Activated naive CD8-positive, alpha-beta T cell treated with anti-CD3 and anti-CD28 coated beads for 36 hours (primary cell): ENCODE results near the gene EPB41L5. TPM values are rescaled to one million over a fixed set of nuclear protein-coding genes. Genes with fewer than 3 reads are reported as not detected.
"Not testable (repeated sequence)": the region's sequence is repeated elsewhere in the genome, so short reads cannot be mapped to it uniquely, and the experiment has no call there.

Source experiments
- DNase-seq: peaks from one replicate; pipeline ENCODE4 v3.0.0; 2021
- H3K27ac Mint-ChIP-seq: one replicate; pipeline ENCODE4 v1.8.0; 2022; ENCODE audit warnings: mild to moderate bottlenecking, moderate library complexity, mixed read lengths
- H3K27me3 Mint-ChIP-seq: one replicate; pipeline ENCODE4 v1.8.0; 2022; ENCODE audit warnings: mild to moderate bottlenecking, mixed read lengths
- H3K36me3 Mint-ChIP-seq: one replicate; pipeline ENCODE4 v1.8.0; 2021; ENCODE audit warnings: mild to moderate bottlenecking, mixed read lengths
- H3K4me1 Mint-ChIP-seq: one replicate; pipeline ENCODE4 v1.8.0; 2021; ENCODE audit warnings: mixed read lengths
- H3K4me3 Mint-ChIP-seq: one replicate; pipeline ENCODE4 v1.8.0; 2022; ENCODE audit warnings: mild to moderate bottlenecking, moderate library complexity, mixed read lengths
- H3K9me3 Mint-ChIP-seq: one replicate; pipeline ENCODE4 v1.8.0; 2022; ENCODE audit warnings: mixed read lengths
- total RNA-seq, 2 experiments: library from RNA; stranded (reverse); gene quantifications; one replicate each; pipeline ENCODE4 v1.2.3, GENCODE V29; 2021

EPB41L5 gene
- total RNA-seq, 2 experiments from 2014 or later = 3.8 to 4.5 TPM

GRCh38 chr2:120104772-120105171 is 91.9 kb downstream of the EPB41L5 start:
- Mint-ChIP-seq H3K27ac (no peak overlapping the region), H3K4me1 (peaks cover 12% of the 10 kb centered on the region), H3K4me3 (no peak overlapping the region), H3K27me3 (no peaks in the 10 kb centered on the region), H3K9me3 (peaks cover 4% of the 10 kb centered on the region), H3K36me3 (peaks cover 12% of the 10 kb centered on the region)
- DNase-seq = no peak

GRCh38 chr2:120105360-120105759 is 92.5 kb downstream of the EPB41L5 start:
- DNase-seq = no peak
- Mint-ChIP-seq H3K36me3 (peaks cover 12% of the 10 kb centered on the region), H3K9me3 (peaks cover 4% of the 10 kb centered on the region), H3K4me1 (peaks cover 17% of the 10 kb centered on the region), H3K4me3 (no peak overlapping the region), H3K27me3 (no peaks in the 10 kb centered on the region), H3K27ac (no peak overlapping the region)

GRCh38 chr2:120108049-120108448 is 95.2 kb downstream of the EPB41L5 start:
- no peak for DNase-seq
- no peaks in the 10 kb centered on the region for H3K27me3 Mint-ChIP-seq
- H3K4me1 Mint-ChIP-seq = peaks cover 21% of the 10 kb centered on the region
- no peak overlapping the region for H3K4me3 Mint-ChIP-seq
- H3K27ac Mint-ChIP-seq = no peak overlapping the region
- H3K9me3 Mint-ChIP-seq = peaks cover 4% of the 10 kb centered on the region
- peaks cover 12% of the 10 kb centered on the region for H3K36me3 Mint-ChIP-seq

- no peaks in the 10 kb centered on the region for H3K27me3 Mint-ChIP-seq
- no peak overlapping the region for H3K4me3 Mint-ChIP-seq
- H3K9me3 Mint-ChIP-seq = peaks cover 4% of the 10 kb centered on the region
- peaks cover 12% of the 10 kb centered on the region for H3K36me3 Mint-ChIP-seq
- H3K4me1 Mint-ChIP-seq = peaks cover 21% of the 10 kb centered on the region
- DNase-seq = no peak
- H3K27ac Mint-ChIP-seq = peak overlapping the region; percentile 81
Measured at GRCh38 chr2:120108749-120109148, 95.9 kb downstream of the EPB41L5 start.

- peak overlapping the region; percentile 15 for H3K4me3 Mint-ChIP-seq
- DNase-seq = no peak
- H3K36me3 Mint-ChIP-seq = peaks cover 6% of the 10 kb centered on the region
- H3K9me3 Mint-ChIP-seq = peaks cover 4% of the 10 kb centered on the region
- peak overlapping the region; percentile 81 for H3K27ac Mint-ChIP-seq
- peaks cover 21% of the 10 kb centered on the region for H3K4me1 Mint-ChIP-seq
- H3K27me3 Mint-ChIP-seq = no peaks in the 10 kb centered on the region
Measured at GRCh38 chr2:120109186-120110061, 96.5 kb downstream of the EPB41L5 start.

- no peak for DNase-seq
- H3K27me3 Mint-ChIP-seq = no peaks in the 10 kb centered on the region
- H3K27ac Mint-ChIP-seq = no peak overlapping the region
- H3K9me3 Mint-ChIP-seq = peaks cover 4% of the 10 kb centered on the region
- no peak overlapping the region for H3K4me3 Mint-ChIP-seq
- peaks cover 21% of the 10 kb centered on the region for H3K4me1 Mint-ChIP-seq
- peaks cover 6% of the 10 kb centered on the region for H3K36me3 Mint-ChIP-seq
Measured at GRCh38 chr2:120110062-120110362, 97.1 kb downstream of the EPB41L5 start.

- Mint-ChIP-seq H3K4me3 (no peak overlapping the region), H3K27ac (no peak overlapping the region), H3K27me3 (no peaks in the 10 kb centered on the region), H3K9me3 (peaks cover 4% of the 10 kb centered on the region), H3K4me1 (peaks cover 21% of the 10 kb centered on the region), H3K36me3 (peaks cover 6% of the 10 kb centered on the region)
- no peak for DNase-seq
Measured at GRCh38 chr2:120110507-120110906, 97.6 kb downstream of the EPB41L5 start.

GRCh38 chr2:120111193-120111592 is 98.3 kb downstream of the EPB41L5 start:
- H3K36me3 Mint-ChIP-seq = peaks cover 4% of the 10 kb centered on the region
- peaks cover 21% of the 10 kb centered on the region for H3K4me1 Mint-ChIP-seq
- no peak for DNase-seq
- H3K27ac Mint-ChIP-seq = no peak overlapping the region
- no peak overlapping the region for H3K4me3 Mint-ChIP-seq
- H3K27me3 Mint-ChIP-seq = no peaks in the 10 kb centered on the region
- peaks cover 4% of the 10 kb centered on the region for H3K9me3 Mint-ChIP-seq

- Mint-ChIP-seq H3K36me3 (peaks cover 12% of the 10 kb centered on the region), H3K4me3 (no peak overlapping the region), H3K9me3 (peaks cover 2% of the 10 kb centered on the region), H3K27ac (no peak overlapping the region), H3K27me3 (no peaks in the 10 kb centered on the region), H3K4me1 (peaks cover under 1% of the 10 kb centered on the region)
- no peak for DNase-seq
Measured at GRCh38 chr2:120118018-120118417, 105.1 kb downstream of the EPB41L5 start.

GRCh38 chr2:120118471-120118870 is 105.6 kb downstream of the EPB41L5 start:
- Mint-ChIP-seq H3K27me3 (no peaks in the 10 kb centered on the region), H3K4me1 (peaks cover 2% of the 10 kb centered on the region), H3K9me3 (peaks cover 2% of the 10 kb centered on the region), H3K27ac (no peak overlapping the region), H3K36me3 (peaks cover 12% of the 10 kb centered on the region), H3K4me3 (no peak overlapping the region)
- DNase-seq = no peak

GRCh38 chr2:120121337-120121736 is 108.5 kb downstream of the EPB41L5 start:
- not testable (repeated sequence) for H3K27ac Mint-ChIP-seq, H3K27me3 Mint-ChIP-seq, DNase-seq, H3K9me3 Mint-ChIP-seq, H3K4me1 Mint-ChIP-seq, H3K4me3 Mint-ChIP-seq
- H3K36me3 Mint-ChIP-seq = peaks cover 16% of the 10 kb centered on the region

GRCh38 chr2:120123090-120123489 is 110.2 kb downstream of the EPB41L5 start:
- H3K27ac Mint-ChIP-seq = no peak overlapping the region
- H3K9me3 Mint-ChIP-seq = peaks cover 2% of the 10 kb centered on the region
- no peak overlapping the region for H3K4me3 Mint-ChIP-seq
- H3K4me1 Mint-ChIP-seq = peaks cover 2% of the 10 kb centered on the region
- no peak for DNase-seq
- H3K27me3 Mint-ChIP-seq = no peaks in the 10 kb centered on the region
- H3K36me3 Mint-ChIP-seq = peaks cover 16% of the 10 kb centered on the region

GRCh38 chr2:120125195-120125594 is 112.3 kb downstream of the EPB41L5 start:
- no peak for DNase-seq
- Mint-ChIP-seq H3K4me3 (no peak overlapping the region), H3K27ac (no peak overlapping the region), H3K36me3 (peaks cover 10% of the 10 kb centered on the region), H3K4me1 (peaks cover 2% of the 10 kb centered on the region), H3K9me3 (no peaks in the 10 kb centered on the region), H3K27me3 (no peaks in the 10 kb centered on the region)

GRCh38 chr2:120128216-120128615 is 115.3 kb downstream of the EPB41L5 start:
- Mint-ChIP-seq H3K36me3 (peaks cover 15% of the 10 kb centered on the region), H3K4me3 (no peak overlapping the region), H3K27ac (no peak overlapping the region), H3K4me1 (peaks cover under 1% of the 10 kb centered on the region), H3K27me3 (no peaks in the 10 kb centered on the region), H3K9me3 (no peaks in the 10 kb centered on the region)
- no peak for DNase-seq

GRCh38 chr2:120132190-120132589 is 119.3 kb downstream of the EPB41L5 start:
- peaks cover 28% of the 10 kb centered on the region for H3K36me3 Mint-ChIP-seq
- H3K27ac Mint-ChIP-seq = no peak overlapping the region
- H3K4me3 Mint-ChIP-seq = no peak overlapping the region
- H3K27me3 Mint-ChIP-seq = no peaks in the 10 kb centered on the region
- H3K9me3 Mint-ChIP-seq = peaks cover 4% of the 10 kb centered on the region
- no peak for DNase-seq
- no peaks in the 10 kb centered on the region for H3K4me1 Mint-ChIP-seq

GRCh38 chr2:120132691-120133090 is 119.8 kb downstream of the EPB41L5 start:
- Mint-ChIP-seq H3K9me3 (peaks cover 4% of the 10 kb centered on the region), H3K27me3 (no peaks in the 10 kb centered on the region), H3K4me3 (no peak overlapping the region), H3K27ac (no peak overlapping the region), H3K36me3 (peaks cover 28% of the 10 kb centered on the region), H3K4me1 (no peaks in the 10 kb centered on the region)
- no peak for DNase-seq
